GM18861 (cell line): ENCODE data around the gene HBM.
"Not testable (repeated sequence)": the region's sequence is repeated elsewhere in the genome, so short reads cannot be mapped to it uniquely, and the experiment has no call there.

Source experiments
- ATAC-seq: cut with Tn5 transposase; IDR thresholded peaks from one replicate; pipeline ENCODE4 v1.9.1; 2021; ENCODE audit not compliant: unreplicated experiment

Gene HBM

DNA sequence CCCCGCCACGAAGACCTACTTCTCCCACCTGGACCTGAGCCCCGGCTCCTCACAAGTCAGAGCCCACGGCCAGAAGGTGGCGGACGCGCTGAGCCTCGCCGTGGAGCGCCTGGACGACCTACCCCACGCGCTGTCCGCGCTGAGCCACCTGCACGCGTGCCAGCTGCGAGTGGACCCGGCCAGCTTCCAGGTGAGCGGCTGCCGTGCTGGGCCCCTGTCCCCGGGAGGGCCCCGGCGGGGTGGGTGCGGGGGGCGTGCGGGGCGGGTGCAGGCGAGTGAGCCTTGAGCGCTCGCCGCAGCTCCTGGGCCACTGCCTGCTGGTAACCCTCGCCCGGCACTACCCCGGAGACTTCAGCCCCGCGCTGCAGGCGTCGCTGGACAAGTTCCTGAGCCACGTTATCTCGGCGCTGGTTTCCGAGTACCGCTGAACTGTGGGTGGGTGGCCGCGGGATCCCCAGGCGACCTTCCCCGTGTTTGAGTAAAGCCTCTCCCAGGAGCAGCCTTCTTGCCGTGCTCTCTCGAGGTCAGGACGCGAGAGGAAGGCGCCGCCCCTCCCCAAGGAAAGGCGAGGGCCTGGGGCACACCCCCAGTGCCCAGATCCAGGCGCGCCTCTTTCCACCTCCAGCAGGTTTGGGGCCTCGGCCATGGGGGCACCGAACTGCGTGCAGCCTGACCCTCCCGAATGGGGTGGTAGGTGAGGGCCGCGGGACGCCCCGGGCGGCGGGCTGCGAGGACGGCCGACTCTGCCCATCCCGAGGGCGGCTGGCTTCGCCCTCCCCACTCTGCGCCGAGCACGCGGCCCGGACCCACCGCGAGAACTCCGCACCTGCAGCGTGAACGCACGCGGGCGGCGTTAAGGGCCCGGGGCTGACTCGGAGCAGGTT lies 15.1 kb downstream of the HBM start:
- ATAC-seq: no peak

- no peak for ATAC-seq
These were observed 15.8 kb downstream of the HBM start for GRCh38 chr16:181565-182021.

DNA sequence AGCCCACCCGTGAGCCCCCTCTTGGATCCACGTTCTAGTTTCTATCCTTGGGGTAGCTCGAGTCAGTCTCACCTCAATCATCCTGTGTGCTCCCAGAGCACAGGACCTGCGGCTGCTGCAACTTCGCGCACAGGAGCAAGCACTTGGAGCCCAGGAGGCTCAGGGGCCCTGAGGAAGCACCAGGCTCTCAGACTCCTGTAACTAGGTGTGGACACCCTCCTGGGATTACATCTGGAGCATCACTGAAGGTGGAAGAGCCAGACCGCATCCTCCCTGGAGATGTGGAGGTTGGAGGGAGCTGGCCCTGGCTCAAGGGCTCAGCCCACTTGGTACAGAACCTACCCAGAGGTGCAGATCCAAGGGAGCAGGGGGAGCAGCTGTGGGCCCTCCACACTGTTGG lies 17.2 kb downstream of the HBM start:
- no peak for ATAC-seq

DNA sequence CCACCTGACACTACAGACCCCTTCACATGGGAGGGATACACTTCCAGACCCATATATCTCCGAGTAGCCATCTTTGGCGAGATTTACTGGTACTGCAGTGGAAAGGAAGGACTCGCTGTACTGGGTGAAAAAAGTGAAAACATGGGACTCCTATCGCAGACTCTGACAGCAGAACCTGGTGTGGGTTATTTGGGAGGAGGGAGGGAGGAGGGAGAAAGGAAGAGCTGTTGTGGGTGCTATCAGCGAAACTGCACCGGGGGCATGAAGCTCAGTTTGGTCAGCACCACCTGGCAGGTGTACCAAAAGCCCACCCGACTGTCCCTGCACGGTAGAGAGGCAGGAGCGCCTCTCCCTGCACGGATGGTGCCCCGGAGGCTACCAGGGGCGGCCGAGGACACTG lies 19.4 kb downstream of the HBM start:
- ATAC-seq: no peak

- no peak for ATAC-seq
These were observed 19.9 kb downstream of the HBM start for GRCh38 chr16:185691-186090.

GRCh38 chr16:187330-187729 lies 21.6 kb downstream of the HBM start:
- no peak for ATAC-seq

- no peak for ATAC-seq
These were observed 22.9 kb downstream of the HBM start for GRCh38 chr16:188674-189073.

DNA sequence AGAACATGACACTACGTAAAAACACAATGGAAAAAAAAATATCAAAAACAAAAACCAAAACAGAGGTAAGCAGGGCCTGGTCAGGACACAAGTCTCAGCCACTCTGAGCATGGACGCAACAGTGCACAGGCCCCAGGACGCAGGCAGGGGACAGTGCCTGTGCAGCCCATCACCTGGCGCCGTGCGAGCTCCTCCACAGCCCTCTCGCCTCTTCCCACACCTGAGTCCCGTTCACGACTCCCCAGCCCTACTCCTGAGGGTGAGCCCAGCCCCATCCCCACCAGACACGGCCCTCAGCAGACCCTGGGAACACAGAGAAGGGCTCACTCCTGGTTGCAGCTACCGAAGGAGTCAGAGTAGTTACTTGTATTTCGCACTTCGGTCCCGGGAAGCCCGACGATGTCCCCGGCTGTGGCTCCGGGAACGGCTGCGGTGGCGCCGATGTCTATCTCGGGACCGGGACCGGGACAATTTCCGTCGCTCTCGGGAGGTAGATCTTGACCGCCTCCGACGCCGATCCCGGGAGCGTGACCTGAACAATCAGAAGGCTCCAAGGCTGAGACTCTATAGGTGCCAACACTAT lies 23.9 kb downstream of the HBM start:
- no peak for ATAC-seq

GRCh38 chr16:191831-192230 lies 26.1 kb downstream of the HBM start:
- ATAC-seq: no peak

DNA sequence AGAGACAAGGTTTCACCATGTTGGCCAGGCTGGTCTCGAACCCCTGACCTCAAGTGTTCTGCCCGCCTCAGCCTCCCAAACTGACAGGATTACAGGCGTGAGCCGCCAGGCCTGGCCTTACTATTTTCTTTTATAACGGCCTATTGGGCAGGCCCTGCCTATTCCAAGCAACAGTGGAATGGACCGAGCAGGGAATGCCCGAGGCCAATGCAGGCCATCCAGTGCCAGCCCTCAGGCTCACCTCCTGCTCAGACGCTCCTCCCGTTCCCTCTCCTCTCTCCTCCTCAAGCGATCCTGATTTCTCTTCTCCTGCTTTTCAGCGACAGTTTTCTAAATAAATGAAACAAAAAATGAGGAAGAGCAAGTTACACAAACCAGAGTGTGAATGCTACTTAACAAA lies 26.9 kb downstream of the HBM start:
- ATAC-seq: no peak

DNA sequence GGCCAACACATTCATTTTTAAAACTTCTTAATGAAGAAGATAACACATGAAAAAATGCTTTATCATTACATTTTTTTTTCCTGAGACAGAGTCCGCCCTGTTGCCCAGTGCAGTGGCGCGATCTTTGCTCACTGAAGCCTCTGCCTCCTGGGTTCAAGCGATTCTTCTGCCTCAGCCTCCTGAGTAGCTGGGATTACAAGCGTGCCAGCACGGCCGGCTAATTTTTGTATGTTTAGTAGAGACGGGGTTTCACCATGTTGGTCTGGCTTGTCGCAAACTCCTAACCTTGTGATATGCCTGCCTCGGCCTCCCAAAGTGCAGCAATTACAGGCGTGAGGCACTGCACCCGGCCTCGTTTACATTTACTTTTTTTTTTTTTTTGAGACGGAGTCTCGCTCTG lies 27.7 kb downstream of the HBM start:
- ATAC-seq: no peak

GRCh38 chr16:194516-194915 lies 28.7 kb downstream of the HBM start:
- no peak for ATAC-seq

GRCh38 chr16:200388-200787 lies 34.6 kb downstream of the HBM start:
- no peak for ATAC-seq

- ATAC-seq: no peak
These were observed 37.5 kb downstream of the HBM start for GRCh38 chr16:203246-203645.

DNA sequence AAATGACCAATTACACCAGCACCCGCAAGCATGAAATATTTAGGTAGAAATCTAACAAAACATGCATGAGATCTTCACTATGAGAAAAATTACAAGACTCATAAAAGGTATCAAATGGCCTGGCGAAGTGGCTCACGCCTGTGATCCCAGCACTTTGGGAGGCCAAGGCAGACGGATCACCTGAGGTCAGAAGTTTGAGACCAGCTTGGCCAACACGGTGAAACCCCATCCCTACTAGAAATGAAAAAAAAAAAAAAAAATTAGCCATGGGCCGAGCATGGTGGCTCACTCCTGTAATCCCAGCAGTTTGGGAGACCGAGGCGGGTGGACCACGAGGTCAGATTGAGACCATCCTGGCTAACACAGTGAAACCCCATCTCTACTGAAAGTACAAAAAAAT lies 38.3 kb downstream of the HBM start:
- not testable (repeated sequence) for ATAC-seq

- not testable (repeated sequence) for ATAC-seq
These were observed 43.6 kb downstream of the HBM start for GRCh38 chr16:209359-209758.

DNA sequence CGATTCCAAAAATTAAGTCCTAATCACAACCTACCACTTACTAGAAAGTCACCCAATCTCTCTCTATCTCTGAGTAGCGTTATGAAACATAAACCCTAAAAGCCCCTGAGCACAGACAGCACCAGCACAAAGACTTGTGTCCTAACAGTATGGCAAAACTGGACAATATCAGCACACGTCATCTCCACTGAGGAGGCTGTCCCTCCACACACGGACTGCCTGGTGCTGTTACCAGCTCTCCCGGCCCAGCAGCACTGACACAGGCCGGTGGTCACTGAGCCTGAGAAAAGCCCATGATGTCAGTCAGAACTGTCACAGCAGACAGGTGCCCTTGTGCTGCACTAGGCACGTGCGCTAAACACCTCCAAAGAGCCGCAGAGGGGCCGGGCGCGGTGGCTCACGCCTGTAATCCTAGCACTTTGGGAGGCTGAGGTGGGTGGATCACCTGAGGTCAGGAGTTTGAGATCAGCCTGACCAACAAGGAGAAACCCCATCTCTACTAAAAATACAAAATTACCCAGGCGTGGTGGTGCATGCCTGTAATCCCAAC lies 45.9 kb downstream of the HBM start:
- ATAC-seq: not testable (repeated sequence)

- ATAC-seq: no peak
These were observed 47.2 kb downstream of the HBM start for GRCh38 chr16:212999-213398.
